NCI-H1105 (cell line): ENCODE data around the gene DNASE1L1.

ENCODE experiments used
- DNase-seq: peaks from one replicate; lab custom pipeline; 2025; lab: John Stamatoyannopoulos, UW

Gene DNASE1L1

GRCh38 chrX:154409222-154409871 lies at the start of gene DNASE1L1:
DNASE1L1 (minus strand) TSS chrX:154409254; CDS start chrX:154405568, 3,686 bp downstream.
- DNase-seq: no peak

DNA sequence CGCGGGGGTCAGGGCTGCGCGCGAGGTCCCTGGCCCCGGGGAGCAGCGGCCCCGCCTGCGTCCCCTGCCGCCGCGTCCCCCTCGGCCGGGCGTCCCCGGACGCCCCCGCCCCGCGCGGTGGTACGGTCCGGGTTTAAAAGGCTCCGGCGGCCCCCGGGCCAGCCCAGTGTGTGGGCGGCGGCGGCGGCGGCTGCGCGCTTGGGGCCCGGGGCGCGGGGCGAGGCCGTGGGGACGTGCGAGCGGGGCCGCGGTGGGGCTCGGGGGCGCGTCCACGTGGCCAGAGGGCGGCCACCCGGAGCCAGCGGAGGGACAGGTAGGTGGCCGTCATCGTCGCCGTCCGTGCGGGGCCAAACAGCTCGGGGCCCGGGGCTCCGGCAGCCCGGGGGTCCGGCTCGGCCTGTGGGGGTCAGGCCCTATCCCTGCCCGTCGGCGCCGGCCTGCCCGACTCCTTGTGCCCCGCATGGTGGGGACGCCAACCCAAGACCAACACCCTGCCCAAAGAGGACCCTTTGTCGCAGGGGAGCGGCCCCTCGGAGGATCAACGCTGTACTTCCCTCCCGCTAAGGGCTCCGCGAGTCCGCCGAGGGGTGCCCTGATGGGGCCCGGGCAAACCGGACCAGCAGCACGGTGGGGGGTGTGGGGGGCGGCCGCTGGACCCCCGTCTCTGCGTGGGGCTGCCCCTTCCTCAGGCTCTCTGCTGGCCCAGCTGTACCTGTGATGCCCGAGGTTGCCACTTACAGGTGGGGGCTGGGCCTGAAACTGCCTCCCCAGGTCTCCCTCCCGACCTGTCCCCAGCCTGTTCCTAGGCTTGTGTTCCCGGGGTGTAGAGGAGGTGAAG lies 49.3 kb upstream of the DNASE1L1 start, which contains the start of gene PLXNA3:
PLXNA3 (plus strand) TSS at position 166 of the 838 bp plus-strand sequence. CDS start 1,903 bp downstream, outside the sequence.
- DNase-seq: peak; percentile 64

DNA sequence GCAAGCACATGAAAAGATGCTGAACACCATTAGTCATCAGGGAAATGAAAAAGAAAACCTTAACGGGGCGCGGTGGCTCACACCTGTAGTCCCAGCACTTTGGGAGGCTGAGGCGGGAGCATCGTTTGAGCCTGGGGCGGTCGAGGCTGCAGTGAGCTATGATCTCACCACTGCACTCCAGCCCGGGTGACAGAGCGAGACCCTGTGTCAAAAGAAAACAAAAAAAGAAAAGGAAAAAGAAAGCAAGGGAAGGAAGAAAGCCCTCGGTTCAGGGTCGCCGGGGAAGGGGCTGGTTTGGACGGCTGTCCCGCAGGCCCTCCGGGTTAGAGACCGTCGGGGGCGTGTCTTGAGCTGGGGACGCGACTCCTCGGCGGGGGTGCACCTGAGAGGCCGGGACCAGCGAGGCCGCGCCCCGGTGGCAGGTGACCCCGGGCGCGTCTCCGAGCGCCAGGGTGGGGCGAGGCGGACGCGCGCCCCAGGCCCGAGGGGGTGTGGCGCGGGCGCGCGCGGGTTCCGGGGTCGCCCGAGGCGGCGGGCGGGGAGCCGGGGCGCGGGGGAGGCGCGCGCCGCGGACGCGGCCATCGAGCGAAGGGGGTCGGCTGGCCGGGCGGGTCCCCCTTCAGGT lies 48.5 kb upstream of the DNASE1L1 start:
- peak; percentile 83 for DNase-seq

GRCh38 chrX:154452823-154453222 lies 43.8 kb upstream of the DNASE1L1 start:
- no peak for DNase-seq

GRCh38 chrX:154450312-154450711 lies 41.3 kb upstream of the DNASE1L1 start:
- no peak for DNase-seq

DNA sequence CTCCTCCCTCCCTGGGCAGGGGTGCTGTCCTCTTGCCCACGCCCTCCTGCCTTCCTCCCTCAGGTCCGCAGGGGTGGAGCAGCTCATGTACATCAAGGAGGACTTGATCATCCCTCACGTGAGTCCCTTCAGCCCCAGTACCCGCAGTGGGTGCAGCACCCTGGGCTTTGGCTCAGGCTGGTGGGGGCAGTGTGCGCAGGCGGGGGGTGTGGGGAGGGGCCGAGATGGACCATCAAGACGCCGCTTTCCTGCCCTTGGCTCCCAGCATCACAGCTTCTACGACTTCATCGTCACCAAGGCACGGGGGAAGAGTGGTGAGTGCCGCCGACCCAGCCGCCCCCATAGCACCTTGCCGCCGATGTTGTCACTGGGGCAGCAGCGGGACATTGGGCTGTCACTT lies 40.6 kb upstream of the DNASE1L1 start:
- no peak for DNase-seq

GRCh38 chrX:154448484-154448883 lies 39.4 kb upstream of the DNASE1L1 start:
- DNase-seq: no peak

DNA sequence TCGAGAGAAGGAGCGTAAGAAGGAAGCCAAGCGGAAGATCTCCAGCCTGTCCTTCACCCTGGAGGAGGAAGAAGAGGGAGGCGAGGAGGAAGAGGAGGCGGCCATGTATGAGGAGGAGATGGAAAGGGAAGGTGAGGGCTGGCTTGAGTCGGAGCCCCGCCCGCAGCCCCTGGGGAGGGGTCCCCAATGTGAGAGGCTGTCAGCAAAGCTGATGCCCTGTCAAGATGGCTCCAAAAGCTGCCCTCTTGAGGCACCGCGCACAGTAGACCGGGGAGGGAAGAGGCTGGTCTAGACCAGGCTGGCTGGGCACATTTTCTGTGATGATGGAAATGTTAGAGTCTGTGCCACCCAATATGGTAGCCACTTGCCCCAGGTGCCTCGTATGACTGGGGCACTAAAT lies 37.4 kb upstream of the DNASE1L1 start:
- no peak for DNase-seq

DNA sequence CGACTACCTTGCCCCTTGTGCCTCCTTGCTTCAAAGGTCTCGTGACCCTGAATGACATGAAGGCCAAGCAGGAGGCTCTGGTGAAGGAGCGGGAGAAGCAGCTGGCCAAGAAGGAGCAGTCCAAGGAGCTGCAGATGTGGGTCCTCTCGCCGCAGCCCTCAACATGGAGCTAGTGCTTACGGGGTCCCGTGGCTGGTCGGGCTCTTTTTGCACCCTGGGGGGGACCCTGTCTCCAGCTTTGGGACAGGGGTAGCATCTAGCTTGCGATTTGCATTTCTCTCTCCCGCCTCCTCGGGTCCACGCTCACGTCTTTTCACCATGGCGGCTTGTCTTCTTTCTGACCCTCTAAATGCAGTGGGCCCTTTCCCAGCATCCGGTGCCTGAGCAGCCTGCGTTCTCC lies 36.7 kb upstream of the DNASE1L1 start:
- no peak for DNase-seq

- no peak for DNase-seq
Observed at GRCh38 chrX:154444755-154445246, 35.7 kb upstream of the DNASE1L1 start.

GRCh38 chrX:154443992-154444754 lies 35.1 kb upstream of the DNASE1L1 start, which contains the start of gene FAM50A:
FAM50A (plus strand) TSS chrX:154444141; CDS start chrX:154444236, 95 bp downstream.
- peak; percentile 81 for DNase-seq

- DNase-seq: peak; percentile 11
Observed at GRCh38 chrX:154443479-154443910, 34.4 kb upstream of the DNASE1L1 start.

GRCh38 chrX:154441984-154442707 lies 33.1 kb upstream of the DNASE1L1 start:
- no peak for DNase-seq

DNA sequence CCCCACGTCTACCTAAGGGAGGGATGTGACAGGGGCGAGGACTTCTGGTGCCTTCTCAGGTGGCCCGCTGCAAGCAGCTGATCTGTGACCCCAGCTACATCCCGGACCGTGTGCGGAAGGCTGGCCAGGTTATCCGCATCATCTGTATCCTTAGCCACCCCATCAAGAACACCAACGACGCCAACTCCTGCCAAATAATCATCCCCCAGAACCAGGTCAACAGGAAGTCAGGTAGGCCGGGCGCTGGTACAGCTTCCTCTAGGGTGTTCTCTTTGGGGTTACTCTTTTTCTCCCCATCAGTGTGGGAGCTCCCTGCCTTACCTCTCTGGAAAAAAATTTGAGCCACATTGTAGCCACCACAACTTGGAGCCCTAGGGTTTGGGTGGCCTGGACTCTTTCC lies 32.5 kb upstream of the DNASE1L1 start:
- DNase-seq: no peak

DNA sequence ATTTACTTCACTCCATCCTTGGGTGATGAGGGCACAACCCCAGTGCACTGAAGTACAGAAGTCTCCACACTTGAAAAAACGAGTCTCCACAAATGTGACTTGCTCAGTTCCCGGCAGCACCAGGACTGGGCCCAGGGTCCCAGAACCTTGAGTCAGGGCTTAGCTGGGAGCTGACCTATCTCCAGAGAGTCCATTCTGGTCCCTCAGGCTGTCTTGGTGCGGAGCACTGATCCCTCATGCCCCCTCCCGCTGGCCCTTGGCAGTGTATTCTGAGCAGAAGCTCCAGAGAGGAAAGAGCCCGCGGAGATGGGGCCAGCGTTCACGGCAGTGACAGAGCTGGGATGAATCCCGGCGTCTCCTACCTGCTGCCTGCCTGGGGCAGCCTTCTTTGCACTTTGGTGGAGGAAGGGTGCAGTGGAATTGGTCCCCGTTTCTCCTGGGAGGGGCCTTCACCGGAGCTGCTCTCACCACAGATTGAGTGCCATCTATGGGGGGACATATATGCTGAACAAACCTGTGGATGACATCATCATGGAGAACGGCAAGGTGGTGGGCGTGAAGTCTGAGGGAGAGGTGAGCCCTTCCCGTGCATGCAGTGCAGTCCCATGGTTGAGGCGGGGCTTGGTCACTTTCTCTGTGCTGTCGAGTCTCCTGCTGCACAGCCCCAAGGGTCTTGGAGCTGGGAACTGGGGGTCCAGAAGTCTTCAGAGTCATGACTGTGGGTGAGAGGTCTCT lies 31.7 kb upstream of the DNASE1L1 start:
- no peak for DNase-seq

DNA sequence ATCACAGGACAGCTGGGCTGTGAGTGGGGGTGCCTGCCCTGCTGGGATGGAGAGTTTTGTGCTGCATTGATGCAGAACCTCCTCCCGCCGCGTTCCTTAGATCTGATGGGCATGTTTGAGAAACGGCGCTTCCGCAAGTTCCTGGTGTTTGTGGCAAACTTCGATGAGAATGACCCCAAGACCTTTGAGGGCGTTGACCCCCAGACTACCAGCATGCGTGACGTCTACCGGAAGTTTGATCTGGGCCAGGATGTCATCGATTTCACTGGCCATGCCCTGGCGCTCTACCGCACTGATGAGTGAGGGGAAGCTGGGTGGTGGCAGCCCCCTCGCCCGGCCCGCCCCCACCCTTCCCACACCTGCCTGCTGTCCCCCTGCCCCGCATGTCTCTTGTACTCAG lies 30.8 kb upstream of the DNASE1L1 start:
- no peak for DNase-seq

DNA sequence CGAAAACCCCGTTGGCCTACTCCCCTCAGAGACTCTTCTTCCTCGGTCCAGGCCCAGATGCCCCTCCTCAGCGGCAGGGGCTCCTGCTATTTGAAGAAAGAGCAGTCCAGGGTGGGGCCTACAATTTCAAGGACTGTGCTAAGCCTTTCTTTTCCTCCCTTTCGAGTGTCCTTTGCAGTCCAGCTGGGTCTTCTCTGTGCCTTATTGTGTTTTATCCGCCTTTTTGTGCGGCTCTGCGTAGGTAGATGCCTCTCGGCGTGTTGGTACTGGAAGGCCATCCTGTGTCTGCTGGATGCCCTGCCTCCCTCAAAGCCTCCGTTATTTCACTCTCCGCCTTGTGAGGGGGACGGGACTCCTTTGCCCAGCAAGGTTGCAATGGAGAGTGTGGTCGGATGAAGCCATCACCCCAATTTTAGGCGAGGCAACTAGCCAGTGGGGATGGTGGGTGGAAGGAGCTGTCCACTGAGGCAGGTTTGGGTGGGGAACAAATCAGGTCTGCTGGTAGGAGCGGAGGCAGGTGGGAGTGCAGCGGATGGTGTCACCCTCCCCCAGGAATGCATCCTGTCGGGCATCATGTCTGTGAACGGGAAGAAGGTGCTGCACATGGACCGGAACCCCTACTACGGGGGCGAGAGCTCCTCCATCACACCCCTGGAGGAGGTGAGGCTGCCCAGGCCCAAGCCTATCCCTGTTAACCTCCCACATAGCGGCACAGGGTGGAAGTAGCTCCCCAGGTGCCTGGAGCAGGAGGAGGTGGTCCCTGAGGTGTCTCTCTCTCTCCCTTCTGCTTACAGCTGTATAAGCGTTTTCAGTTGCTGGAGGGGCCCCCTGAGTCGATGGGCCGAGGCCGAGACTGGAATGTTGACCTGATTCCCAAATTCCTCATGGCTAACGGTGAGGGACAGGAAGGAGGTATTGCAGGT lies 29.2 kb upstream of the DNASE1L1 start:
- DNase-seq: no peak

GRCh38 chrX:154436983-154437752 lies 28.1 kb upstream of the DNASE1L1 start, which contains the start of gene GDI1:
GDI1 (plus strand) TSS chrX:154437154; CDS start chrX:154437255, 101 bp downstream.
- peak; percentile 54 for DNase-seq
